OCI-LY7 (cell line): ENCODE measurements around the gene PLK5. TPM values are rescaled to one million over a fixed set of nuclear protein-coding genes. Genes with fewer than 3 reads are reported as not detected.
"Not testable (repeated sequence)": the region's sequence is repeated elsewhere in the genome, so short reads cannot be mapped to it uniquely, and the experiment has no call there.

ENCODE experiments used
- BruUV-seq: library from RNA; stranded (reverse); fragments of 400-500 nt; replicated peaks from 2 replicates; lab custom pipeline; 2021; lab: Mats Ljungman, UMichigan
- CTCF ChIA-PET: fragments of 300-600 bp; sonication (Branson Sonifier 250); formaldehyde crosslinking; loops from one replicate; lab custom pipeline; 2022; ENCODE audit warnings: antibody characterized with exemption; ENCODE audit not compliant: unreplicated experiment; lab: Charles Lee
- POLR2A ChIA-PET: fragments of 300-600 bp; sonication (Branson Sonifier 250); formaldehyde crosslinking; loops from one replicate; lab custom pipeline; 2022; ENCODE audit warnings: antibody characterized with exemption; lab: Charles Lee
- DNase-seq: peaks from one replicate; pipeline ENCODE4 v3.0.0-alpha.2; 2015; ENCODE audit warnings: low spot score
- H2AFZ ChIP-seq: fragments of 200-600 bp; sonication (generic), shearing (Covaris generic); 2 replicates; pipeline ENCODE4 v1.6.1; 2014; ENCODE audit warnings: mild to moderate bottlenecking, antibody characterized with exemption, low read length, moderate library complexity
- H3K27ac ChIP-seq: fragments of 200-600 bp; sonication (generic); 2 replicates; pipeline ENCODE4 v1.5.1; 2014; ENCODE audit warnings: mixed run types, low read depth, mild to moderate bottlenecking, moderate library complexity, low read length, inconsistent platforms; ENCODE audit not compliant: poor library complexity, severe bottlenecking
- H3K36me3 ChIP-seq: fragments of 200-600 bp; sonication (generic); 2 replicates; pipeline ENCODE4 v1.6.1; 2014; ENCODE audit warnings: mild to moderate bottlenecking, antibody characterized with exemption, low read length, moderate library complexity, mixed read lengths; ENCODE audit not compliant: insufficient read depth
- H3K4me1 ChIP-seq: fragments of 200-600 bp; sonication (generic); 2 replicates; pipeline ENCODE4 v1.5.1; 2014; ENCODE audit warnings: mild to moderate bottlenecking, low read length; ENCODE audit not compliant: insufficient read depth, poor library complexity, severe bottlenecking
- H3K4me2 ChIP-seq: fragments of 200-600 bp; sonication (generic); 2 replicates; pipeline ENCODE4 v1.6.1; 2014; ENCODE audit warnings: mild to moderate bottlenecking, low read length
- H3K4me3 ChIP-seq: fragments of 200-600 bp; sonication (generic); 2 replicates; pipeline ENCODE4 v1.5.1; 2014; ENCODE audit warnings: mild to moderate bottlenecking, low read depth, low read length; ENCODE audit not compliant: poor library complexity, severe bottlenecking
- H3K79me2 ChIP-seq: fragments of 200-600 bp; sonication (generic); 2 replicates; pipeline ENCODE4 v1.6.1; 2016; ENCODE audit warnings: low read depth, mild to moderate bottlenecking, low read length, moderate library complexity, mixed read lengths; ENCODE audit not compliant: insufficient read depth
- H3K9me2 ChIP-seq: fragments of 200-600 bp; sonication (generic); 2 replicates; pipeline ENCODE4 v1.6.1; 2016; ENCODE audit warnings: mild to moderate bottlenecking, low read length, mixed read lengths; ENCODE audit not compliant: insufficient read depth
- H3K9me3 ChIP-seq: fragments of 200-600 bp; sonication (generic); 2 replicates; pipeline ENCODE4 v1.6.1; 2014; ENCODE audit warnings: mild to moderate bottlenecking, mixed run types, low read length, mixed read lengths
- H4K20me1 ChIP-seq: fragments of 200-600 bp; sonication (generic); 2 replicates; pipeline ENCODE4 v1.6.1; 2014; ENCODE audit warnings: mild to moderate bottlenecking, antibody characterized with exemption, low read length, moderate library complexity, mixed read lengths; ENCODE audit not compliant: insufficient read depth
- EZH2phosphoT487 ChIP-seq: fragments of 200-600 bp; sonication (generic); IDR thresholded peaks from 2 replicates; pipeline ENCODE4 v1.6.1; 2018; ENCODE audit warnings: low read depth, borderline replicate concordance, mild to moderate bottlenecking, mixed run types, antibody characterized with exemption, low read length, moderate library complexity, mixed read lengths
- intact Hi-C: fragments of 100-400 bp; cut with micrococcal nuclease; formaldehyde crosslinking; loops from one replicate; pipeline ENCODE4 v1.10.0; 2022; ENCODE audit not compliant: unreplicated experiment
- total RNA-seq, 2 experiments: library from RNA; depleted of rRNA in 1 of 2; stranded (reverse); fragments of >200 nt in 1 of 2; shearing (Covaris generic) in 1 of 2; gene quantifications; 2 replicates each; pipeline ENCODE4 v1.2.3, GENCODE V29; 2014 to 2022
- TF ChIP-seq, protein P1 (sequence below): fragments of 200-600 bp; sonication (generic); conservative IDR thresholded peaks from 2 replicates; pipeline ENCODE4 v1.5.1; 2014; ENCODE audit warnings: mild to moderate bottlenecking, antibody characterized with exemption, low read length, moderate library complexity, mixed read lengths

The PLK5 gene
- total RNA-seq, 2 experiments from 2014 or later: 0.17 TPM; not detected in 1

DNA sequence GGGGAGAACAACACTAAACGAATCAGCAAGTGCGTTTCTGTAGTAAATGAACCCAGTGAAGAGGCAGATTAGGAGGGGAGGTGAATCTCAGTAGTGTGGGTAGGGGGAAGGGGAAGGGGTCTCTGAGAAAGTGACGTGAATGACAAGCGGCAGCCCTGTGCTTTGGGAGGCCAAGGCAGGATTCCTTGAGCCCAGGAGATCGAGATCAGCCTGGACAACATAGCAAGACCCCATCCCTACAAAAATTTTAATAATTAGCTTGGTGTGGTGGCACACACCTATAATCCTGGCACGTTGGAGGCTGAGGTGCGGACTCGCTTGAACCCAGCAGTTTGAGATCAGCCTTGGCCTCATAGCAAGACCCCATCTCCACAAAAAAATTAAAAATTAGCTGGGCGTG is 8.1 kb downstream of the PLK5 start:
- Histone ChIP-seq H3K27ac (no peak overlapping the region), H3K79me2 (no peaks in the 10 kb centered on the region), H2AFZ (no peak overlapping the region), H3K4me2 (no peak overlapping the region), H3K9me2 (no peaks in the 10 kb centered on the region), H3K9me3 (no peaks in the 10 kb centered on the region), H3K4me1 (no peaks in the 10 kb centered on the region), H4K20me1 (no peaks in the 10 kb centered on the region), H3K36me3 (no peaks in the 10 kb centered on the region), H3K4me3 (no peak overlapping the region)
- TF ChIP-seq, protein P1, sequence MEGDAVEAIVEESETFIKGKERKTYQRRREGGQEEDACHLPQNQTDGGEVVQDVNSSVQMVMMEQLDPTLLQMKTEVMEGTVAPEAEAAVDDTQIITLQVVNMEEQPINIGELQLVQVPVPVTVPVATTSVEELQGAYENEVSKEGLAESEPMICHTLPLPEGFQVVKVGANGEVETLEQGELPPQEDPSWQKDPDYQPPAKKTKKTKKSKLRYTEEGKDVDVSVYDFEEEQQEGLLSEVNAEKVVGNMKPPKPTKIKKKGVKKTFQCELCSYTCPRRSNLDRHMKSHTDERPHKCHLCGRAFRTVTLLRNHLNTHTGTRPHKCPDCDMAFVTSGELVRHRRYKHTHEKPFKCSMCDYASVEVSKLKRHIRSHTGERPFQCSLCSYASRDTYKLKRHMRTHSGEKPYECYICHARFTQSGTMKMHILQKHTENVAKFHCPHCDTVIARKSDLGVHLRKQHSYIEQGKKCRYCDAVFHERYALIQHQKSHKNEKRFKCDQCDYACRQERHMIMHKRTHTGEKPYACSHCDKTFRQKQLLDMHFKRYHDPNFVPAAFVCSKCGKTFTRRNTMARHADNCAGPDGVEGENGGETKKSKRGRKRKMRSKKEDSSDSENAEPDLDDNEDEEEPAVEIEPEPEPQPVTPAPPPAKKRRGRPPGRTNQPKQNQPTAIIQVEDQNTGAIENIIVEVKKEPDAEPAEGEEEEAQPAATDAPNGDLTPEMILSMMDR: no peak
- TF ChIP-seq EZH2phosphoT487: no peak
- ChIA-PET POLR2A (no interaction called here), CTCF (no interaction called here)
- DNase-seq: no peak
- intact Hi-C loops: no loop called here
- no TSS peak for BruUV-seq

DNA sequence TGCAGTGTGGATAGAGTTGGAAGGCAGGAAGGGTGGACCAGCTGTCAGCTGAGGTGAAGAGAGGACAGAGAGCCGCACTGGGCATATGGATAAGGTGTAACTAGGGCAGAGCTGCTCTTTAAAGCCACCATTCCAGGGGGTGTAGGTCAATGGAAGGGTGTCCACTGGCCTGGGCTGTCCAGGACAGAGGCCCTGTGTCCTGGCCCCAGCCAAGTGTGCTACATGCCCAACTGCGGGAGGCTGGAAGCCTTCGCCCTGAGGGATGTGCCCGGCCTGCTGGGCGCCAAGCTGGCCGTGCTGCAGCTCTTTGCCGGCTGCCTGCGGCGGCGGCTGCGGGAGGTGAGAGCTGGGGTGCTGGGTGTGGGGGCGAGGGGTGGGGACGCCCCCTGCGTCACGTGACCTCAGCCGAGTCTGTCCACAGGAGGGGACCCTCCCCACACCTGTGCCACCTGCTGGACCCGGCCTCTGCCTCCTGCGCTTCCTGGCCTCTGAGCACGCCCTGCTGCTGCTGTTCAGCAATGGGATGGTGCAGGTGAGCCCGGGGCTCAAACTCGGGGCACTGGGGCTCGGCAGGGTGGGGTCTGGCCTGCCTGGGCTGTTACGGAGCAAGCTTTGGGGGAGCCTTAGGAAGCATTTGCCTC is 9.8 kb downstream of the PLK5 start:
- no peaks in the 10 kb centered on the region for H3K36me3 ChIP-seq
- H3K4me2 ChIP-seq: no peak overlapping the region
- TF ChIP-seq, protein P1: no peak
- TF ChIP-seq EZH2phosphoT487: no peak
- ChIA-PET CTCF (interaction anchor here (0.6 kb wide), 1 partner anchor 60 kb away, joined by 4 read pairs; no protein-coding TSS in a partner anchor), POLR2A (no interaction called here)
- intact Hi-C loops: no loop called here
- H3K79me2 ChIP-seq: no peaks in the 10 kb centered on the region
- H3K9me3 ChIP-seq: no peaks in the 10 kb centered on the region
- no TSS peak for BruUV-seq
- no peak overlapping the region for H3K4me3 ChIP-seq
- DNase-seq: no peak
- no peak overlapping the region for H2AFZ ChIP-seq
- no peak overlapping the region for H3K27ac ChIP-seq
- no peaks in the 10 kb centered on the region for H3K4me1 ChIP-seq
- no peaks in the 10 kb centered on the region for H4K20me1 ChIP-seq
- no peaks in the 10 kb centered on the region for H3K9me2 ChIP-seq

DNA sequence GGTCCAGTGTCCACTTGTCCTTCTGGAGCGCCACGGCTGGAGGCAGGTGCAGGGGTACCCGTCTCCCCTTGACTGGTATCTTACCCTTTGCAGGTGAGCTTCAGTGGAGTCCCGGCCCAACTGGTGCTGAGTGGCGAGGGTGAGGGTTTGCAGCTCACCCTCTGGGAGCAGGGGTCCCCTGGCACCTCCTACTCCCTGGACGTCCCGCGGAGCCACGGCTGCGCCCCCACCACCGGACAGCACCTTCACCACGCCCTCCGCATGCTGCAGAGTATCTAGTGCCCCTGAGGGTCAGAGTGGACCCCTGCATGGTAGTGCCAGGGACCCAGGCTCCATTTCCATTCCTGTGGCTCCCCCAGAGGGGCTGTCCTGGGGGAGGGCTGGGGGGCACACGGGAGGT is 11.1 kb downstream of the PLK5 start:
- H3K27ac ChIP-seq: no peak overlapping the region
- intact Hi-C loops: no loop called here
- no peak for DNase-seq
- H3K9me3 ChIP-seq: no peaks in the 10 kb centered on the region
- no peaks in the 10 kb centered on the region for H3K4me1 ChIP-seq
- H3K36me3 ChIP-seq: no peaks in the 10 kb centered on the region
- no peak overlapping the region for H2AFZ ChIP-seq
- H4K20me1 ChIP-seq: no peaks in the 10 kb centered on the region
- H3K79me2 ChIP-seq: no peaks in the 10 kb centered on the region
- ChIA-PET POLR2A (no interaction called here), CTCF (no interaction called here)
- TF ChIP-seq, protein P1: no peak
- no peak for TF ChIP-seq EZH2phosphoT487
- no peak overlapping the region for H3K4me2 ChIP-seq
- H3K4me3 ChIP-seq: no peak overlapping the region
- no TSS peak for BruUV-seq
- no peaks in the 10 kb centered on the region for H3K9me2 ChIP-seq

DNA sequence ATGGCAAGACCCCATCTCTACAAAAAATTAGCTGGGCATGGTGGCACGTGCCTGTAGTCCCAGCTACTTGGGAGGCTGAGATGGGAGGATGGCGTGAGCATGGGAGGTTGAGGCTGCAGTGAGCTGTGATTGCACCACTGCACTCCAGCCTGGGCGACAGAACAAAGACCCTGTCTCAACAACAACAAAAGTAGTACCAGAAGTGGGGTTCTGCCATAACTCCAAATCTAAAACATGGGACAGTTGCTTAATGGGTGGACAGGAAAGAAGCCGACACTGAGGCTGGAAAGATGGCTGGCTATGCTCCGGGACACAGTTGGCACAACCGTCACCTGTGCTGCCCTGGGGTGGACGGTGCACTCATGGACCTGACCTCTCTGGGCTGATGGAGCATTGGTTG is 11.8 kb downstream of the PLK5 start:
- H3K9me2 ChIP-seq, H3K4me2 ChIP-seq, POLR2A ChIA-PET, DNase-seq, H3K4me3 ChIP-seq, H3K79me2 ChIP-seq, intact Hi-C loops, H2AFZ ChIP-seq, H4K20me1 ChIP-seq, H3K27ac ChIP-seq, BruUV-seq, CTCF ChIA-PET, H3K36me3 ChIP-seq, H3K4me1 ChIP-seq, H3K9me3 ChIP-seq: not testable (repeated sequence)
